NCI-H345 treated with DMSO at 0.1 percent for 48 hours (cell line): ENCODE results near the gene SLC1A4.
"Not testable (repeated sequence)": the region's sequence is repeated elsewhere in the genome, so short reads cannot be mapped to it uniquely, and the experiment has no call there.

ENCODE experiments used
- DNase-seq: peaks from one replicate; lab custom pipeline; 2025; ENCODE audit not compliant: unreplicated experiment; lab: John Stamatoyannopoulos, UW

The SLC1A4 gene

DNA sequence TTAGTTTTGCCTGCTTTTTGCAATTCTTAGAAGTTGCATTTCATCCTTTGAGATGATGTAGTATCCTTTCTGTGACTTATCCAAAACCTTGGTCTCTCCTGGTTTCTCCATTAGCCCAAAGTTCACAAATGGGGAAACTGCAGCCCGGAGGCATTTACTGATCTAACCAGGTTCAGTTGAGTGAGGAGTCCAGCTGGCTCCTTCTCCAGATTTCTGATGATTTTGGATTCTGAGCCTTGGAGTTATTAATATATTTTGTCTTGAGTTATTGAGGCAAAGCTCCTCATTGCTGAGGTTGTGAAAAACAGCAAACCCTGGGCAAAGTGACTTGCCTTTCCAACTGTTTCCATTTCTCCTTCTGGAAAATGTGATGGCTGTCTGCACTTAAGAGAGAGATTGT, 1.7 kb downstream of the SLC1A4 start:
- no peak for DNase-seq

DNA sequence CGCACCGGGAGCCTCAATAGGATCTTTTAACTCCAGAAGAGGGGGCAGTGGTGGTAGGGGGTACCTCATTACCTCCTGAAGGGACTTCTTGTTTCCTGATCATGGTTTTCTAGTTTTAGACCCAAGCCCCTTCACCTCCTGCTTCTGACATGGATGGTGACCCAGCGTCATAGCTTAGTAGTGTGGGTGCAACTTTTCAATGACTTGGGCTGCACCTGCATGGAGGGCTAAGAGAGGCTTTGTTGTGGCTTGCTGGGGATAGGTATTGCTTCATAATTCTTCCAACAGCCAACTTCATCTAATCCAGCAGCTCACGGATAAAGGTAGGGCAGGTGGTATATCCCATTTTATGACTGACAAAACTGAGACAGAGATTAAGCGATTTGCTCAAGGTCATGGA, 3.0 kb downstream of the SLC1A4 start:
- DNase-seq, result no peak

DNA sequence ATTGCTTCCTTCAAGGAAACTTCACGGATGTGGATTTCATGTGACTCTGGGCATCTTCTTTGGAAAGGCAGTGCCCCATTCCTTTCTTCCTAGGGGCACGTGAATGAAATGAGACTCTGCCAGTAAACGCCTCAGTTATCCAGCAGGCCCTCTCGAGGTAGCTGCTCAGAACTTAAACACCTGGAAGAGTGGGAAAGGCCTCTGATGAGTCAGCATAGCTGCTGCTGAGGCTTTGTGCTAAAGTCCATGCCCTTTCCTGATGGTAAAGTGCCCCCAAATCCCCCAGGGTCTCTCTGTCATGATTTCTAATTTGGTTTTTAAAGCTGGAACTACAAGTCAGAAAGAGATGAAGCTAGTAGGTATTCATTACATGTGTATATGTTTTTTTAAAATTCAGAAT, 3.8 kb downstream of the SLC1A4 start:
- DNase-seq, result no peak

DNA sequence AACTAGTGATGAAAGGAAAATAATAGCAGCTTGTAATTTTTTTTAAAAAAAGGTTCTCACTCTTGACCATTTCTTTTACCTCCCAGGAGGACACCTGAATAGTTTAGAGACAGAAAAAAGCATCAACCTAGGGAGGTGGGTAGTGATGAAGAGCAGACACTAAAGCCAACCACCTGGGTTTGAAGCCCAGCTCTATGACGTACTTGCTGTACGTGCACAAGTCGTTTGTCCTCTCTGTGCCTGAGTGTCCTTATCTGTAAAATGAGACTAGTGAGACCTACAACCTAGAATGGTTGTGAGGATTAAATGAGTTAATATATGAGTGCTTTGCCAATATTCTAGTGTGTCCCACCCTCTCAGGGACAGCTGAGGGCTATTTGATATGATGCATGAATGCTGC, 5.8 kb downstream of the SLC1A4 start:
- no peak for DNase-seq

DNA sequence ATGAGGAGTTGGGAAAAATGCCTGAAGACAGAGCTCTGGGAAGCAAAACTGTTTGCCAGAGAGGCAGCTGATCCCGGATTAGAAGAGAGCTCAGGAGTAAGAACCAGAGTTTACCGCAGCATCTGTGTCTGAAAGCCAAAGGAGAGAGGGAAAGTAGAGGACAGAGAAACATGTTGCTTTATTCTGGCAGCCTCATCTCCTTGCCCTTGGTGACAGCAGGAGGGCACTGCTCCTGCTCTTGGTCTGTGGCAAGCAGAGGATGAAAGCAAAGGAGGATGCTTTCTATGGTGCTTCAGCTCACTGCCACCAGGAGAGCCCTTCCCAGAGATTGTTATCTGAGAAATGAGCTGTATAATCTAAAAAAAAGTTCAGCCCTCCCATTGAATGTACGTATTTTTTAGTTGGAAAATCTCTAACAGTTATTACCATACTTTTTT, 7.7 kb downstream of the SLC1A4 start:
- no peak for DNase-seq

DNA sequence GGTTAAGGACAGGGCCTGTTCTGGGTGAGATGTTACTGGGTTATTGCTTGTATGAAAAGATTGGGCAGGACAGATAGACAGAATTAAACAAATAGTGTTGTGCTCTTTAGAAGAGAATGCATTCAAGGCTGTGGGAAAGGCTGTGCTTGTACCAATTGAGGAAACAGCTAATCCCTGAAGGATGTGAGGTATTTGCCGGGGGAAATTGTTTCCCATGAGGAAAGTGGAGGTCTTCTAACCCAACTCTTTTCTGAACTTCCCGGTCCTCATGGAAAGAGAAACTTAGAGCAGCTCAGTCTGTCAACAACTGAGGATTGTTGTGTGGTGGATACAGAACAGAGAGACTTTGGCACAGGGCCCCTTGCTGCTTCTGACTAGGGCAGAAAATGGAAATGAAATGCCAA, 9.5 kb downstream of the SLC1A4 start:
- no peak for DNase-seq

DNA sequence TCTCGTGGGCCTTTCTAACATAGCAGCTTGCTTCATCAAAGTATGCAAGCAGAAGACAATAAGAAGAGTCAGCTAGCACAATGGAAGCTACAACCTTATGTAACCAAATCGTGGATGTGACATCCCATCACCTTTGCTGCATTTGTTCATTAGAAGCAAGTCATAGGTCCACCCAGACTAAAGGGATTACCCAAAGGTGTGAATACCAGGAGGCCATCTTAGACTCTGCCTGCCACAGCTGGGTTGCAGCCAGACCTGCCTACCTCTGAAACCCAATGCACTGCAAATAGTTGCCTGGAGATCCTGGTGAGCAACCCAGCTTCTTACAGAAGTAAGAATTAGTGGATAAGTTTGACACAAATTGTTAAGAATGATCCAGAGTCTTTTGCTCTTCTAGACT, 10.6 kb downstream of the SLC1A4 start:
- DNase-seq, result no peak

DNA sequence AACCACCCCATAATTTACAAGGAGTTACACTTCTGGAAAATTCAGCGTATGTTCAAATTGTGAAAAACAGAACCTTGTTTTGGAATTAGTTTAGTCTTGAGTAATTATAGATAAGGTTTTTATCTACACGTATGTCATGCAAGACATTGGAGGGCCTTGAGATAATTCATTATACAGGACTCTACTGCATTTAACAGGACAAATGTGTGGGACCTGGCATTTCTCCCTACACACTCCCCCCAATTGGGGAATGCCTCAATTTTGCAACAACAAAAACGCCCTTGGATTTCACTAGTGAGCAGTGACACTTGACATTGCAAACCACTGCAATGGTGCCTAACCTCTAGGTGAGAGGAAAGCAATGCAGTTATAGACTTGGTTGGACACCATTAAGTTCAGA, 11.4 kb downstream of the SLC1A4 start:
- DNase-seq, result no peak

DNA sequence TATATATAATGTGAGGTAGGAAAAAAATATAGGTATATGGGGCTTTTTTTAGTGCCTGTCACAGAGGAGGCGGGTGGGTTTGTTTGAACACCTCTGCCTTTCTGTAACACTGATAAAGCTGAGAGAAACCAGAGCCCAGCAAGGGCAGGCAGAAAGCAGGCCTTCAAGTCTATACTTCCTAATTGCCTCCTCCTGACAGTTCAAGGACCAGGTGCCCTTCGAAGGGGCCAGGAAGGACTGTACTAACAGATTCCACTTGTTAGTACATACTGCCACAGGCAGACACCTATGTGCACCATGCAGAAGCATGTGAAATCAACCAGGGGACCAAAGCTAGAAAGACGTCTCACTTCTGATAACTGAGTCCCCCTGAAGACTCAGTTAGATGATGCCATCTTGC, 13.8 kb downstream of the SLC1A4 start:
- DNase-seq, result no peak

DNA sequence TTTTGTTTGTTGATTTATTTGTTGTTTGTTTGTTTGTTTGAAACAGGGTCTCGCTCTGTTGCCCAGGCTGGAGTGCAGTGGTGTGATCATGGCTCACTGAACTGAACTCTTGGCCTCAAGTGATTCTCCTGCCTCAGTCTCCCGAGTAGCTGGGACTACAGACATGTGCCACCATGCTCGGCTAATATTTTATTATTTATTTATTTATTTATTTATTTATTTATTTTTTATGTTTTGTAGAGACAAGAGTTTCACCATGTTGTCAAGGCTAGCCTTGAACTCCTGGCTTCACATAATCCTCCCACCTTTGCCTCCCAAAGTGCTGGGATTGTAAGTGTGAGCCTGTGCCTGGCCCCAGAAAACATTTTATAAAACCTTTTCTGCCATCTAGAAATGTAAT, 15.0 kb downstream of the SLC1A4 start:
- DNase-seq, result not testable (repeated sequence)

DNA sequence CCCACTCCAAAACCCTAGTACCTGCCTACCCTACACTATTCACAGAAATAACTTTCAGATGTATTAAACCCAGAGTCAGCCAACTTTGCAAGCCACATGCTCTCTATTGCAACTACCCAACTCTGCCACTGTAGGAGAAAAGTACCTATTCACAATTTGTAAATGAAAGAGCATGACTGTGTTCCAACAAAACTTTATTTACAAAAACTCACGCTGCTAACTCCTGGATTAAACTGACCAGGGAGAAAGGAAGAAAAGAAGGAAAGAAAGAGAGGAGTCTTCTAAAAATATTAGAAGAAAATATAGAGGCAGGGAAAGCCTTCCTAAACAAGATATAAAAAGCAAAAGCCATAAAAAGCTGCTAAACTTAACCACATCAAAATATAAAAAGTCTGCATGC, 24.6 kb downstream of the SLC1A4 start:
- DNase-seq, result no peak

DNA sequence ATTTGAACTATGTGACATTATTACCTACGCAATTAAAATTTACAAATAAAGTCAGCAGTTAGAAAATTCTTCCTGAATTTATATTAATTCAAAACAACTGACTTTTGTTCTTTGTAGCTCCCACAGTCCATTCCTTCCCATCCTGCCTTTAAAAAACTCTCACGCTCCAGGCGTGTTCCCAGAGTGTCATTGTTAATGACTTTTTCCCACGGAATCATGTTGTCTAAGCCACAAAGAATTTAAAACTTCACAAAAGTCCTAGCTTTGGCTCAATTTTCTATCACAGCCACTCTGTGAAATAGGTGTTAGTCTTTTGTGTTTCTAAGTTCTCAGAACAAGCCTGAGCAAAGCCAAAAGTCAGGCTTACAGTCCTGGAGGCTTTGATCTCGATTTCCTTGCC, 26.5 kb downstream of the SLC1A4 start:
- no peak for DNase-seq

DNA sequence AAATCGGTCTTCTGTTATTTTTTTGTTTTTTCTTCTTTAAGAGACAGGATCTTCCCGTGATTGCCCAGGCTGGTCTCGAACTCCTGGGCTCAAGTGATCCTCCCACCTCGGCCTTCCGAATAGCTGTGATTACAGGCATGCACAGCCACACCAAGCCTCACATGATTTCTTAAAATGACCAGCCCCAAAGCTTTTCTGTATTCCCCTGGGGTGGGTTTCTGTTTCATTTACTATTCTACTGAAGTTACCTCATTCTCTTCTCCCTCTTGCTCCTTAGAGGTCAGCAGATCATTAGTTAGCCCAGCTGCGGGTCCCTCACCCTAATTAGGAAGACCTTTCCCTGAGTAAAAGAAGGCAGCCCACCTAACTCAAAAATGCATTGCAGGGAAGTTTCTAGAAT, 27.6 kb downstream of the SLC1A4 start:
- DNase-seq, result no peak

DNA sequence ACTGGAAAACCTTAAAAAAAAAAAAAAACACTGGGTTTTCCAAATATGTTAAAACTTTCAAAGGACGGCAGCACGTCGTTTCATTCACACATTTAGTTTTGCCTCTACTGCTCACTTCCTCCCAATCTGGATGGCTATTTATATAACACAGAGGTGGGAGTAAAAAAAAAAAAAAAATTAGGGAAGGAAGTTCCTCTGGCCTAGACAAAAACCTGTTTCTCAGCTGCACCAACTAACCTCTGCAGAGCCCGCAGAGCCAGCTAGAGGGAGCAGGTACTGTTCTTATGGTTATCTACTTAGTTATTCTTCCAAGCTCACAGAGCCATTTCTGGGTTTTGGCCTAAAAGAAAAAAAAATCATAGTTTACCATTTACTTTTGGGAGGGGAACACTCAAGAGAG, 28.1 kb downstream of the SLC1A4 start:
- DNase-seq, result no peak

DNA sequence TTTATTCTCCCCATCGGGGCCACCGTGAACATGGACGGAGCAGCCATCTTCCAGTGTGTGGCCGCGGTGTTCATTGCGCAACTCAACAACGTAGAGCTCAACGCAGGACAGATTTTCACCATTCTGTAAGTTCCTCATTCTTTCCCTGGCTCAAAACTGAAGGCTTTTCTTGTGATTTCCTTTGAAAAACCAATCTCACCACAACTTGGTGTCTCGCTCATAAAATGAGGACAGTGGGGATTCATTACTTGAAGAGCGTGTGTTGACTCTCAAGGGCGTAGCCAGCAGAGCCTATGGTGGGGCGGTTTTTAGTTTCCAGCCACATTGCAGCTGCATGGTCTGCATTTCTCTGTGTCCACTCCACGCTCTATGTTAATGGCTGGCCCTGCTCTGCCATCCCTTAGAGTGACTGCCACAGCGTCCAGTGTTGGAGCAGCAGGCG, 29.0 kb downstream of the SLC1A4 start:
- no peak for DNase-seq

DNA sequence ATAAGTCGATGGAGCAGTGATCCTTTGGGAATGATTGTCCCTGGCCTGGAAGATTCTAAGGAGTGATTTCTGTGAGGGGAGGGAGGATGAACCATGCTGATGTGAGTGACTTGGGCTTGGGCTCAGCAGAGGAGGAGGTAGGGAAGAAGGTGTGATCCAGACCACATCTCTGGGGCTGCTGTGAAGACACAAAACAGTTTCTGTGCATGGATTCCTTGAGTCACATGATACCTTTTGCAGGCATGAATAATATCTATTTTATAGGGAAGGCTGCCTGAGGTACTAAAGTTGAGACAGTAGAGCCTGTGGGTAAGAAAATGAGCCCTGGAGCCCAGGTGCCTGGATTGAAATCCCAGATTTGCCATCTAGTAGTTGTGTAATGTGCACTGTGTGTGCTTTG, 29.8 kb downstream of the SLC1A4 start:
- no peak for DNase-seq

DNA sequence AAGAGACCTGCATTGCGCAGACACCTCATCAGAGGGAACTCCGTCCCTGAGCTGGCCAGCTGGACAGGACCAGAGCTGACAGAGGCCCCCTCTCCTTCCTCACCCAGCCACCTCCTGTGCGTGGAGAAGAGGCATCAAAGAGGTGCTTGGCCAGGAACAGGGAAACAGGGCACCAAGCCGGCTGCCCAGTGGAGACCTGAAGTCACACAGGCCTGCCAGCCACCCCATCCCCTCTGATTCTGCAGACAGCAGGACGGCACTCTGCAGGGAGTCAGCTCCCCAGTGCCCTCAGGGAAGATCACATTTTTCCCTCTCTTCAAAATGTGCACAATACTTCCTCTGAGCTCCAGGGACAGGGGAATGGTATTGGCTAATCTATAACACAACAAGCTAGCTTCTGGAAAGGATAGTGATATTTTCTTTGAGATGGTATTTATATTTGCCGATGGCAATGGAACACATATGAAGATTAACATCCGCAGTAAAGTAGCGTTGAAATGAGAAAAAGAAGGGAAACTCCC, 30.5 kb downstream of the SLC1A4 start:
- DNase-seq, result no peak

DNA sequence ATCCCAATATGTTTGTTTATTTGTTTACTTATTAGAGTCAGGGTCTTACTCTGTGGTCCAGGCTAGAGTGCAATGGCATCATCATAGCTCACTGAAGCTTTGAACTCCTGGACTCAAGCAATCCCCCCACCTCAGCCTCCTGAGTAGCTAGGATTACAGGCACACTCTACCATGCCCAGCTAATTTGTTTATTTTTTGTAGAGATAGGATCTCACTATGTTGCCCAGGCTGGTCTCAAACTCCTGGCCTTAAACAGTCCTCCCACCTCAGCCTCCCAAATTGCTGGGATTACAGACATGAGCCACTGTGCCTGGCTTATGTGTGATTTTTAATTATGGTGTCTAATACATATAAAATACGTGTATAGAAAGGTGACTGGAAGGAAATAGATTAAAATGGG, 31.1 kb downstream of the SLC1A4 start:
- not testable (repeated sequence) for DNase-seq

DNA sequence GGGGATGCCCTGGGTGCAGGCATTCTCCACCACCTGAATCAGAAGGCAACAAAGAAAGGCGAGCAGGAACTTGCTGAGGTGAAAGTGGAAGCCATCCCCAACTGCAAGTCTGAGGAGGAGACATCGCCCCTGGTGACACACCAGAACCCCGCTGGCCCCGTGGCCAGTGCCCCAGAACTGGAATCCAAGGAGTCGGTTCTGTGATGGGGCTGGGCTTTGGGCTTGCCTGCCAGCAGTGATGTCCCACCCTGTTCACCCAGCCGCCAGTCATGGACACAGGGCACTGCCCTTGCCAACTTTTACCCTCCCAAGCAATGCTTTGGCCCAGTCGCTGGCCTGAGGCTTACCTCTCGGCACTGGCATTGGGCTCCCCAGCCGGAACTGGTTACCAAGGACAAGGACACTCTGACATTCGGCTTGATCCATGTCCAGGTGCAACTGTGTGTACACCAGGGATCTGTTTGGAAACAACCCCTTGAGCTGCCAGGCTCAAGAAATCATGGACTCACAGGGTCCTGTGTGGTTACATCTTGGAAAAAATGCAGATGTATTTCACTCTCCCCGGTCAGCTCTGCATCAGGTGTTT, 31.8 kb downstream of the SLC1A4 start:
- no peak for DNase-seq

DNA sequence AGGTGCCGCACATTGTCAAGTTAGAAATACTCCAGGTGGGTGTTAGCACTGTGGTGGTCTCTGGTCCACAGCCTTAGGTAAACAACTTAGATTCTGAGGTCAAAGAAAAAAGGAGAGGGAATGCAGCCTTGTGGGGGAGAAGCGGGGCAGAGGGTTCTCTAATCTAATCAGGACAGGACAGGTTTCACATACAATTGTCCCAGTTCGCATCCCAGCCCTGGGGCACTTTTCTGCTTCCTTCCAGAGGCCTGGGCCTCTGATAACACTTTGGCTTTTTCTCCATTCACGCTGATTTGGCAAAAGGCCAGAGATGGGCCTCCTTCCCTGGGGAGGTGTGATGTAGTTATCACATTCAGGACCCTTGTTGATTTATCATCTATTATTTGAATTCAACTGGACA, 32.5 kb downstream of the SLC1A4 start:
- DNase-seq, result no peak

DNA sequence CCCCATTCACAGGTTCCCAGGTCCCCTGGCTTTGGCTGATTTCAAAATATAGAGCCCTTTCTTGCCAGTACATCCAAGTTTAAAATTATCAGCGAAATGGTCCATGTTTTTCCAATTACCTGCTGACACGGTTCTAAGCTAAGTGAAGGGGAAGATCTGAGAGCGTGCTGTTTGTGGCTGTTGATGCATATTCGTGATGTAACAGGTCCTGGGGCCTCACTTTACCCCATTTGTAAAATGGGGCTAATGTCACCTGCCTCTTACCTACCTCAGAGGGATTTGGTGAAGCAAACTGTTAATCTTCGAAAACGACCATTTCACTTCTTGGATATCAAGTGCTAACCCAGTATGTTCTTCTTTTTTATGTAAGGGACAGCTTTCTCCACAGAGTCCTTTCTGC, 33.0 kb downstream of the SLC1A4 start:
- DNase-seq, result no peak

DNA sequence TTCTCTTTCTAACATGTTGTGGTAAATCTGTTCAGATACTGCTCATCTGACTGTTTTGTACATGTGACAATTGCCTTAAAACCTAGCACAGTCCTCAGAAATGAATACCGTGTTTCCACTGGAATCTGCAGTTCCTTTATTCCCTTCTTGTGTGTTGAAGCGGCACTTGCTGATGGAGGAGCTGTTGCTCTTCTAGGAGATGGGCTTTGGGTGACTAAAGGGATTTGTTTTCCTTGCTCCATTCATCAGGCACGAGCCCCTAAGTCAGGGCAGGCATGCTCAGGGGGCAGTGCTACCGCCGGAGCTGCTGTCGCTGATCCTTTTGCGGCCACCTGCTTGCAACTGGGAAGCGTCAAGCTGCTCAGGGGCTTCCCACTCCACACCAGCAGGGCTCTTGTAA, 34.5 kb downstream of the SLC1A4 start:
- DNase-seq, result no peak

DNA sequence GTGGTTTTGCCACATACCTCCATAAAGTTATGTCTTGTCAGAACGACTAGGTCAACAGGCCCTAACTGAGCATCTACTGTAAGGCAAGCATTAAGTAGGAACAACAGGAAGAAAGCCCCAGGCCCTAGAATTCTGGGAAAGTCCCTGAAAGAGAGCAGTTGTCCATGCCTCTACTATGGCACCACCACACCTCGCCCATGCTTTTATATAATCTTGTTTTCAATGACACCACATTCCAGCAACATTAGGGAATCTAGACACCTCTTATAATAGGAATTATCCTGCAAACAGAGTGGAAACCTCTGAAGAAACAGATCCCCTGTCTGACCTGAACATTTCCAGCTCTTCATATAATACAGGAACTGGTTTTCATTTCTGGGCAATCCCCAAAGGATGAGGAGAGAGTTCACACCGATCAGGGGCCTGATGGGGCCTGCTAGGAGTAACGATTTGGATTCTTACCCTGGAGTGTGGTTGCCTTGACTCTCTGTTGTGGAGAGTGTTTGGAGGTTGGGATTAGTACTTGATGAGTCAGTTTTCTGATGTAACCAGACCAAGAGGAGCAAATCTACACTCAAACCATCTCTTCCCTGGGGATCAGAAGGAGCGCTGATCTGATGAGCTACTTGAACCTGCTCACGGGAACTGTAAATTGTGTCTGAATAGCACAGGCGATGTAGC, 35.1 kb downstream of the SLC1A4 start:
- no peak for DNase-seq
